Tibial artery (tissue), 4 donors: ENCODE results near the gene PPIP5K2.

Source experiments
- DNase-seq, 2 donors: peaks; one replicate each; pipeline ENCODE4 v3.0.0-alpha.2; 2019
- H3K27ac ChIP-seq, 2 donors: fragments of 200-600 bp; sonication (generic) in 1 of 2; 1 replicate in 1 of 2; 2 replicates in 1 of 2; pipeline ENCODE4 v1.5.1; 2018 to 2019; ENCODE audit warnings: mild to moderate bottlenecking in 1 of 2
- H3K27me3 ChIP-seq, 2 donors: fragments of 200-600 bp; sonication (generic) in 1 of 2; one replicate each; pipeline versions ENCODE4 v1.5.1 to v1.6.0; 2016 to 2019
- H3K36me3 ChIP-seq, 3 donors: fragments of 200-600 bp; sonication (generic) in 2 of 3; one replicate each; pipeline ENCODE4 v1.5.1; 2016 to 2019; ENCODE audit warnings: mild to moderate bottlenecking in 2 of 3
- H3K4me1 ChIP-seq, 4 donors: fragments of 200-600 bp; sonication (generic) in 2 of 4; 1 replicate in 3 of 4; 2 replicates in 1 of 4; pipeline ENCODE4 v1.5.1; 2016 to 2019
- H3K4me3 ChIP-seq, 2 donors: fragments of 200-600 bp; sonication (generic) in 1 of 2; 1 replicate in 1 of 2; 2 replicates in 1 of 2; pipeline ENCODE4 v1.5.1; 2018 to 2019; ENCODE audit warnings: mild to moderate bottlenecking in 2 of 2
- H3K9me3 ChIP-seq, 3 donors: fragments of 200-600 bp; sonication (generic) in 1 of 3; one replicate each; pipeline ENCODE4 v1.5.1; 2016 to 2019
- CTCF ChIP-seq, 2 experiments: fragments of 200-600 bp in 1 of 2; fragments of 450-650 bp in 1 of 2; IDR thresholded peaks; one replicate each; pipeline ENCODE4 v1.5.1; 2017 to 2019; ENCODE audit warnings: antibody characterized with exemption in 2 of 2, mild to moderate bottlenecking in 1 of 2, moderate library complexity in 1 of 2
- intact Hi-C: fragments of 100-400 bp; cut with DNase I; formaldehyde crosslinking; loops from one replicate; pipeline ENCODE4 v1.15.0; 2023; ENCODE audit warnings: low total_unique reads

Gene PPIP5K2

GRCh38 chr5:103120607-103121200 lies 603 bp downstream of the PPIP5K2 start:
- peak overlapping the region; percentile 74 to 77 for H3K4me3 ChIP-seq
- TF ChIP-seq CTCF (IDR thresholded peaks at IDR 0.05) = no peak
- peak overlapping the region; percentile 89 to 93 for H3K27ac ChIP-seq
- intact Hi-C loops = no loop called here
- H3K36me3 ChIP-seq = no peaks in the 10 kb centered on the region
- no peaks in the 10 kb centered on the region for H3K9me3 ChIP-seq
- no peaks in the 10 kb centered on the region for H3K27me3 ChIP-seq
- peaks cover 0 to 50% (median 22%) of the 10 kb centered on the region in 4 donors for H3K4me1 ChIP-seq
- peak in 1 of 2 donors; percentile 19 for DNase-seq

GRCh38 chr5:103122242-103122641 lies 2.1 kb downstream of the PPIP5K2 start:
- no peak for DNase-seq
- TF ChIP-seq CTCF (IDR thresholded peaks at IDR 0.05) = no peak
- H3K36me3 ChIP-seq = no peaks in the 10 kb centered on the region
- peaks cover 0 to 61% (median 22%) of the 10 kb centered on the region in 4 donors for H3K4me1 ChIP-seq
- intact Hi-C loops = no loop called here
- H3K4me3 ChIP-seq = no peak overlapping the region
- H3K27ac ChIP-seq = no peak overlapping the region
- H3K9me3 ChIP-seq = no peaks in the 10 kb centered on the region
- no peaks in the 10 kb centered on the region for H3K27me3 ChIP-seq

GRCh38 chr5:103126557-103126956 lies 6.5 kb downstream of the PPIP5K2 start:
- H3K27me3 ChIP-seq = no peaks in the 10 kb centered on the region
- no peak overlapping the region for H3K27ac ChIP-seq
- peaks cover 0 to 6% (median 0%) of the 10 kb centered on the region in 3 donors for H3K36me3 ChIP-seq
- DNase-seq = no peak
- TF ChIP-seq CTCF (IDR thresholded peaks at IDR 0.05) = no peak
- intact Hi-C loops = no loop called here
- H3K9me3 ChIP-seq = no peaks in the 10 kb centered on the region
- peaks cover 0 to 66% (median 12%) of the 10 kb centered on the region in 4 donors for H3K4me1 ChIP-seq
- no peak overlapping the region for H3K4me3 ChIP-seq

- H3K9me3 ChIP-seq = no peaks in the 10 kb centered on the region
- intact Hi-C loops = no loop called here
- peaks cover 0 to 6% (median 0%) of the 10 kb centered on the region in 3 donors for H3K36me3 ChIP-seq
- TF ChIP-seq CTCF (IDR thresholded peaks at IDR 0.05) = no peak
- H3K4me1 ChIP-seq = peaks cover 0 to 58% (median 4%) of the 10 kb centered on the region in 4 donors
- no peak overlapping the region for H3K4me3 ChIP-seq
- no peak overlapping the region for H3K27ac ChIP-seq
- DNase-seq = no peak
- H3K27me3 ChIP-seq = no peaks in the 10 kb centered on the region
Measured at GRCh38 chr5:103127292-103127817, 7.3 kb downstream of the PPIP5K2 start.

GRCh38 chr5:103128202-103128601 lies 8.1 kb downstream of the PPIP5K2 start:
- intact Hi-C loops = no loop called here
- H3K9me3 ChIP-seq = no peaks in the 10 kb centered on the region
- no peak for TF ChIP-seq CTCF (IDR thresholded peaks at IDR 0.05)
- H3K36me3 ChIP-seq = peaks cover 0 to 6% (median 0%) of the 10 kb centered on the region in 3 donors
- no peak overlapping the region for H3K4me3 ChIP-seq
- no peaks in the 10 kb centered on the region for H3K27me3 ChIP-seq
- no peak overlapping the region for H3K27ac ChIP-seq
- H3K4me1 ChIP-seq = peaks cover 0 to 55% (median 0%) of the 10 kb centered on the region in 4 donors
- no peak for DNase-seq
